Osteoblast (primary cell): ENCODE measurements around the gene ALDH1B1. TPM values are rescaled to one million over a fixed set of nuclear protein-coding genes. Genes with fewer than 3 reads are reported as not detected.

Experiments used
- DNase-seq: peaks from one replicate; pipeline ENCODE4 v3.0.0; 2011; ENCODE audit warnings: low spot score, mixed read lengths; ENCODE audit not compliant: insufficient read length; ENCODE audit errors: missing footprints
- H2AFZ ChIP-seq: 2 replicates; pipeline ENCODE4 v1.6.0; 2011; ENCODE audit warnings: mild to moderate bottlenecking, low read length
- H3K27ac ChIP-seq: 2 replicates; pipeline ENCODE4 v1.5.1; 2011; ENCODE audit warnings: mild to moderate bottlenecking, low read depth, low read length, moderate library complexity
- H3K27me3 ChIP-seq: 2 replicates; pipeline ENCODE4 v1.6.0; 2012; ENCODE audit warnings: mild to moderate bottlenecking, control low read depth, inconsistent platforms, low read length, moderate library complexity; ENCODE audit not compliant: insufficient read depth
- H3K36me3 ChIP-seq: 2 replicates; pipeline ENCODE4 v1.5.1; 2011; ENCODE audit warnings: mild to moderate bottlenecking, low read length, control low read depth, moderate library complexity; ENCODE audit not compliant: insufficient read depth
- H3K4me1 ChIP-seq: 2 replicates; pipeline ENCODE4 v1.5.1; 2011; ENCODE audit warnings: mild to moderate bottlenecking, low read length, control low read depth, moderate library complexity; ENCODE audit not compliant: insufficient read depth
- H3K4me2 ChIP-seq: 2 replicates; pipeline ENCODE4 v1.6.0; 2011; ENCODE audit warnings: mild to moderate bottlenecking, low read length; ENCODE audit not compliant: insufficient read depth
- H3K4me3 ChIP-seq: fragments of 200-600 bp; sonication (generic); 3 replicates; pipeline ENCODE4 v1.5.1; 2012; ENCODE audit warnings: mild to moderate bottlenecking, low read length, inconsistent platforms; ENCODE audit not compliant: insufficient read depth
- H3K79me2 ChIP-seq: 2 replicates; pipeline ENCODE4 v1.6.0; 2012; ENCODE audit warnings: mild to moderate bottlenecking, low read length, control low read depth, inconsistent platforms; ENCODE audit not compliant: insufficient read depth
- H3K9me3 ChIP-seq: 2 replicates; pipeline ENCODE4 v1.5.1; 2011; ENCODE audit warnings: low read depth, low read length, control low read depth
- H4K20me1 ChIP-seq: 2 replicates; pipeline ENCODE4 v1.6.0; 2012; ENCODE audit warnings: mild to moderate bottlenecking, low read length, control low read depth; ENCODE audit not compliant: insufficient read depth
- CTCF ChIP-seq: IDR thresholded peaks from 2 replicates; pipeline ENCODE4 v1.5.1; 2011; ENCODE audit warnings: mild to moderate bottlenecking, low read depth, low read length, moderate library complexity; ENCODE audit errors: extremely low read depth
- total RNA-seq: library from RNA; depleted of rRNA; stranded (reverse); fragments of >200 nt; gene quantifications from 2 replicates; pipeline ENCODE4 v1.2.3, GENCODE V29; 2012

Gene ALDH1B1
- total RNA-seq, 1 donor: 38.0 TPM

- Histone ChIP-seq H3K27me3 (peaks cover 51% of the 10 kb centered on the region), H3K27ac (no peak overlapping the region)
Measured at GRCh38 chr9:38419181-38419580, 26.7 kb downstream of the ALDH1B1 start.

GRCh38 chr9:38421498-38422211 is 29.2 kb downstream of the ALDH1B1 start:
- Histone ChIP-seq H3K27ac (no peak overlapping the region), H2AFZ (no peak overlapping the region)

More at GRCh38 chr9:38419181-38419580, 26.7 kb downstream of the ALDH1B1 start:
- no peak overlapping the region for H2AFZ ChIP-seq
- H3K36me3 ChIP-seq: no peaks in the 10 kb centered on the region
- H3K4me3 ChIP-seq: no peak overlapping the region
- H4K20me1 ChIP-seq: no peaks in the 10 kb centered on the region
- TF ChIP-seq CTCF: no peak
- no peaks in the 10 kb centered on the region for H3K9me3 ChIP-seq
- H3K4me2 ChIP-seq: no peak overlapping the region
- H3K4me1 ChIP-seq: no peaks in the 10 kb centered on the region
- no peaks in the 10 kb centered on the region for H3K79me2 ChIP-seq
- peak; percentile 42 for DNase-seq

GRCh38 chr9:38422555-38423260 is 30.2 kb downstream of the ALDH1B1 start:
- Histone ChIP-seq H3K36me3 (no peaks in the 10 kb centered on the region), H3K9me3 (no peaks in the 10 kb centered on the region), H3K27ac (no peak overlapping the region), H3K4me3 (no peak overlapping the region), H4K20me1 (no peaks in the 10 kb centered on the region), H3K27me3 (peaks cover 63% of the 10 kb centered on the region), H3K4me2 (no peak overlapping the region), H3K4me1 (no peaks in the 10 kb centered on the region), H2AFZ (no peak overlapping the region), H3K79me2 (no peaks in the 10 kb centered on the region)
- DNase-seq: no peak
- TF ChIP-seq CTCF: no peak

More at GRCh38 chr9:38421498-38422211, 29.2 kb downstream of the ALDH1B1 start:
- H3K79me2 ChIP-seq: no peaks in the 10 kb centered on the region
- no peak overlapping the region for H3K4me3 ChIP-seq
- H3K9me3 ChIP-seq: no peaks in the 10 kb centered on the region
- TF ChIP-seq CTCF: no peak
- H4K20me1 ChIP-seq: no peaks in the 10 kb centered on the region
- H3K36me3 ChIP-seq: no peaks in the 10 kb centered on the region
- H3K27me3 ChIP-seq: peaks cover 52% of the 10 kb centered on the region
- peak; percentile 97 for DNase-seq
- H3K4me2 ChIP-seq: no peak overlapping the region
- H3K4me1 ChIP-seq: no peaks in the 10 kb centered on the region

GRCh38 chr9:38423273-38423972 is 30.9 kb downstream of the ALDH1B1 start:
- no peaks in the 10 kb centered on the region for H3K4me1 ChIP-seq
- no peak overlapping the region for H3K4me2 ChIP-seq
- no peak for DNase-seq
- no peak for TF ChIP-seq CTCF
- no peaks in the 10 kb centered on the region for H4K20me1 ChIP-seq
- no peaks in the 10 kb centered on the region for H3K36me3 ChIP-seq
- H3K4me3 ChIP-seq: no peak overlapping the region
- H3K79me2 ChIP-seq: no peaks in the 10 kb centered on the region
- no peak overlapping the region for H2AFZ ChIP-seq
- H3K9me3 ChIP-seq: no peaks in the 10 kb centered on the region
- peaks cover 64% of the 10 kb centered on the region for H3K27me3 ChIP-seq
- H3K27ac ChIP-seq: no peak overlapping the region
